Measurements from ENCODE around the gene TLR4. TPM values are rescaled to one million over a fixed set of nuclear protein-coding genes. Genes with fewer than 3 reads are reported as not detected.

The TLR4 gene
- total RNA-seq, 1 experiment from 2014 or later, result not detected

DNA sequence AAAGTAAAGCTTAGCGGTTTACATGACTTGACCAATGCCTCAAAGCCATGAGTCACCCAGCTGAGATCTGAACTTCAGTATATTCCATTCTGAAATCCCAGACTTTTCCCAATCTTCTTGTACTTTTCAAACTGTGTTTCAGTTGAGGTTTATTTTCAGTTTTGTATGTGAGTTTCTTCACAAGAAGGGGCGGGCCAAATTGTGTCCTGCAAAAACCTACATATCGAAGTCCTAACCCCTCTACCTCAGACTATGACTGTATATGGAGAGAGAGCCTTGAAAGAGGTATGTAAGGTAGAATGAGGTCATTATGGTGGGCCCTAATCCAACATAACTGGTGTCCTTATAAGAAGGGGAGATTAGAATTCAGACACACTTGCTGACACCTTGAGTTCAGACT is 666 bp upstream of the TLR4 start:
- H3K36me3 ChIP-seq (ENCODE audit: insufficient read depth, low read length, poor library complexity, severe bottlenecking), result no peaks in the 10 kb centered on the region
- H3K27me3 ChIP-seq (replicated peaks; ENCODE audit: insufficient read depth, low read depth, low read length, poor library complexity), result no peaks in the 10 kb centered on the region
- no peak overlapping the region for H3K27ac ChIP-seq (ENCODE audit: low read depth, low read length, poor library complexity, severe bottlenecking)
- H3K4me3 ChIP-seq (ENCODE audit: low read depth, low read length, poor library complexity, severe bottlenecking), result no peak overlapping the region
- H3K4me1 ChIP-seq (ENCODE audit: insufficient read depth, low read length, poor library complexity, severe bottlenecking), result no peaks in the 10 kb centered on the region
- ChIA-PET CTCF (no interaction called here), POLR2A (ENCODE audit: low non-redundant PET) (no interaction called here)
- TF ChIP-seq EZH2 (IDR thresholded peaks at IDR 0.05; ENCODE audit: borderline replicate concordance, low read depth, low read length, poor library complexity, severe bottlenecking), result no peak
- TF ChIP-seq, protein P1, sequence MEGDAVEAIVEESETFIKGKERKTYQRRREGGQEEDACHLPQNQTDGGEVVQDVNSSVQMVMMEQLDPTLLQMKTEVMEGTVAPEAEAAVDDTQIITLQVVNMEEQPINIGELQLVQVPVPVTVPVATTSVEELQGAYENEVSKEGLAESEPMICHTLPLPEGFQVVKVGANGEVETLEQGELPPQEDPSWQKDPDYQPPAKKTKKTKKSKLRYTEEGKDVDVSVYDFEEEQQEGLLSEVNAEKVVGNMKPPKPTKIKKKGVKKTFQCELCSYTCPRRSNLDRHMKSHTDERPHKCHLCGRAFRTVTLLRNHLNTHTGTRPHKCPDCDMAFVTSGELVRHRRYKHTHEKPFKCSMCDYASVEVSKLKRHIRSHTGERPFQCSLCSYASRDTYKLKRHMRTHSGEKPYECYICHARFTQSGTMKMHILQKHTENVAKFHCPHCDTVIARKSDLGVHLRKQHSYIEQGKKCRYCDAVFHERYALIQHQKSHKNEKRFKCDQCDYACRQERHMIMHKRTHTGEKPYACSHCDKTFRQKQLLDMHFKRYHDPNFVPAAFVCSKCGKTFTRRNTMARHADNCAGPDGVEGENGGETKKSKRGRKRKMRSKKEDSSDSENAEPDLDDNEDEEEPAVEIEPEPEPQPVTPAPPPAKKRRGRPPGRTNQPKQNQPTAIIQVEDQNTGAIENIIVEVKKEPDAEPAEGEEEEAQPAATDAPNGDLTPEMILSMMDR (conservative IDR thresholded peaks at IDR 0.05; ENCODE audit: low read depth, low read length), result no peak
- DNase-seq (ENCODE audit: low spot score), result no peak
- no peaks in the 10 kb centered on the region for H3K9me3 ChIP-seq (ENCODE audit: low read depth, low read length, poor library complexity, severe bottlenecking)
- BruUV-seq (replicated peaks), result no TSS peak
- intact Hi-C loops (cut with micrococcal nuclease; ENCODE audit: unreplicated experiment), result no loop called here

DNA sequence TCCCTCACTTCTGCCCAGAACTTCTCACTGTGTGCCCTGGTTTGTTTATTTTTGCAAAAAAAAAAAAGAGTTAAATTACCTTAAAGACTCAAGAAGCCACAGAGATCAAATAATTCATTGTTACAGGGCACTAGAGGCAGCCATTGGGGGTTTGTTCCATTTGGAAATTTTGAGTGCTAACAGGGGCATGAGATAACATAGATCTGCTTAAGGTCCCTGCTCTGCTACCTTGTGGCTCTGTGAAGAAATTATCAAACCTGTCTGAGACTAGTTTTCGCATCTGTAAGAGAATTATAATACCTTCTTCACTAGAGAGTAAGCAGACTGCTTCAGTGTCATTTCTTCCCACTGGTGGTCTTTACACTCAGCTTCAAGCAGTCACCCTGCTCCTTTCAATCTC is 394 bp downstream of the TLR4 start:
- CTCF ChIA-PET, result no interaction called here
- POLR2A ChIA-PET (ENCODE audit: low non-redundant PET), result no interaction called here
- Histone ChIP-seq H3K27ac (ENCODE audit: low read depth, low read length, poor library complexity, severe bottlenecking) (no peak overlapping the region), H3K27me3 (replicated peaks; ENCODE audit: insufficient read depth, low read depth, low read length, poor library complexity) (no peaks in the 10 kb centered on the region), H3K4me1 (ENCODE audit: insufficient read depth, low read length, poor library complexity, severe bottlenecking) (no peaks in the 10 kb centered on the region), H3K36me3 (ENCODE audit: insufficient read depth, low read length, poor library complexity, severe bottlenecking) (no peaks in the 10 kb centered on the region), H3K9me3 (ENCODE audit: low read depth, low read length, poor library complexity, severe bottlenecking) (no peaks in the 10 kb centered on the region), H3K4me3 (ENCODE audit: low read depth, low read length, poor library complexity, severe bottlenecking) (no peak overlapping the region)
- no TSS peak for BruUV-seq (replicated peaks)
- intact Hi-C loops (cut with micrococcal nuclease; ENCODE audit: unreplicated experiment), result no loop called here
- TF ChIP-seq EZH2 (IDR thresholded peaks at IDR 0.05; ENCODE audit: borderline replicate concordance, low read depth, low read length, poor library complexity, severe bottlenecking), result no peak
- TF ChIP-seq, protein P1 (conservative IDR thresholded peaks at IDR 0.05; ENCODE audit: low read depth, low read length), result no peak
- no peak for DNase-seq (ENCODE audit: low spot score)

DNA sequence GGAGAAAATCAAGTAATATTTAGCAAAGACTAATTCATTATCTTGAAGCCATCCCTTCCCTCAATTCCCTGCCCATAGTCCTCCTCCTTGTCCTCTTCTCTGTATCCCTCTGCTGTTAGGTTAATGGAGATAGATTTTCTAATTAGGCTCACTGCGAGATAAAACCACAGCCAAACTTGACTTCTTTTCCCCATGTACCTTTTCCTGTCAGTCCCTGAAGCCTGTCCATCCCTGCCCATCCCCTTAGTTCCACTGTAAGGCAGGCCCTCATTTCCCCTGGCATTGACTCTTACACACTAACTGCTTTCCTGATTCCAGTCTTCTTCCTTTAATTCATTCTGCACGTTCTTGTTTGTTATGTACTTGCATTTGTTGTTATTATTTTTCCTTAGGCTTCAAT is 1.2 kb downstream of the TLR4 start:
- Histone ChIP-seq H3K4me1 (ENCODE audit: insufficient read depth, low read length, poor library complexity, severe bottlenecking) (no peaks in the 10 kb centered on the region), H3K27ac (ENCODE audit: low read depth, low read length, poor library complexity, severe bottlenecking) (no peak overlapping the region)

More for the DNA sequence above, 1.2 kb downstream of the TLR4 start:
- no peaks in the 10 kb centered on the region for H3K27me3 ChIP-seq (replicated peaks; ENCODE audit: insufficient read depth, low read depth, low read length, poor library complexity)
- no TSS peak for BruUV-seq (replicated peaks)
- intact Hi-C loops (cut with micrococcal nuclease; ENCODE audit: unreplicated experiment), result no loop called here
- DNase-seq (ENCODE audit: low spot score), result no peak
- CTCF ChIA-PET, result no interaction called here
- no peaks in the 10 kb centered on the region for H3K36me3 ChIP-seq (ENCODE audit: insufficient read depth, low read length, poor library complexity, severe bottlenecking)
- POLR2A ChIA-PET (ENCODE audit: low non-redundant PET), result no interaction called here
- TF ChIP-seq EZH2 (IDR thresholded peaks at IDR 0.05; ENCODE audit: borderline replicate concordance, low read depth, low read length, poor library complexity, severe bottlenecking), result no peak
- TF ChIP-seq, protein P1 (conservative IDR thresholded peaks at IDR 0.05; ENCODE audit: low read depth, low read length), result no peak
- H3K4me3 ChIP-seq (ENCODE audit: low read depth, low read length, poor library complexity, severe bottlenecking), result no peak overlapping the region
- H3K9me3 ChIP-seq (ENCODE audit: low read depth, low read length, poor library complexity, severe bottlenecking), result no peaks in the 10 kb centered on the region

All from A673 (cell line).